CD4-positive, alpha-beta memory T cell (primary cell): ENCODE results near the gene KCNQ1. TPM values are rescaled to one million over a fixed set of nuclear protein-coding genes. Genes with fewer than 3 reads are reported as not detected.

ENCODE experiments used
- CTCF ChIA-PET: fragments of 350-600 bp; sonication (Branson Sonifier 250); formaldehyde crosslinking; loops from one replicate; lab custom pipeline; 2021; ENCODE audit warnings: inconsistent platforms; ENCODE audit not compliant: partially characterized antibody; lab: Charles Lee
- POLR2A ChIA-PET: fragments of 350-600 bp; sonication (Branson Sonifier 250); formaldehyde crosslinking; loops from one replicate; lab custom pipeline; 2021; ENCODE audit not compliant: partially characterized antibody; lab: Charles Lee
- DNase-seq, 5 donors: peaks; one replicate each; pipeline versions ENCODE4 v3.0.0 to v3.0.0-alpha.2; 2020 to 2022; ENCODE audit warnings: mixed read lengths in 1 of 5
- H3K27ac ChIP-seq: one replicate; pipeline ENCODE4 v1.7.0; 2013; ENCODE audit warnings: low read depth, low read length
- H3K27me3 ChIP-seq: 2 replicates; pipeline ENCODE4 v1.7.0; 2013; ENCODE audit warnings: mild to moderate bottlenecking, low read length, moderate library complexity; ENCODE audit not compliant: insufficient read depth
- H3K36me3 ChIP-seq: 2 replicates; pipeline ENCODE4 v1.7.0; 2013; ENCODE audit warnings: mild to moderate bottlenecking, low read length, moderate library complexity; ENCODE audit not compliant: insufficient read depth
- H3K4me1 ChIP-seq: 2 replicates; pipeline ENCODE4 v1.7.0; 2013; ENCODE audit warnings: mild to moderate bottlenecking, low read length, moderate library complexity; ENCODE audit not compliant: insufficient read depth
- H3K4me3 ChIP-seq, 2 donors: one replicate each; pipeline ENCODE4 v1.7.0; 2013; ENCODE audit warnings: low read length in 2 of 2, mild to moderate bottlenecking in 1 of 2
- H3K9me3 ChIP-seq, 2 donors: one replicate each; pipeline ENCODE4 v1.7.0; 2013; ENCODE audit warnings: low read length in 2 of 2, control low read depth in 1 of 2; ENCODE audit not compliant: control insufficient read depth in 1 of 2
- H3K27ac Mint-ChIP-seq, 7 donors: one replicate each; pipeline ENCODE4 v1.8.0; 2020 to 2021; ENCODE audit warnings: mixed read lengths in 7 of 7, mild to moderate bottlenecking in 6 of 7, inconsistent platforms in 3 of 7, moderate library complexity in 3 of 7
- H3K27me3 Mint-ChIP-seq, 2 donors: one replicate each; pipeline ENCODE4 v1.8.0; 2020 to 2021; ENCODE audit warnings: mixed read lengths in 2 of 2
- H3K36me3 Mint-ChIP-seq, 2 donors: one replicate each; pipeline ENCODE4 v1.8.0; 2020 to 2021; ENCODE audit warnings: mixed read lengths in 2 of 2, inconsistent platforms in 1 of 2, mild to moderate bottlenecking in 1 of 2
- H3K4me1 Mint-ChIP-seq, 4 donors: one replicate each; pipeline ENCODE4 v1.8.0; 2020 to 2021; ENCODE audit warnings: mixed read lengths in 4 of 4, mild to moderate bottlenecking in 1 of 4
- H3K4me3 Mint-ChIP-seq, 8 donors: one replicate each; pipeline ENCODE4 v1.8.0; 2020 to 2021; ENCODE audit warnings: mixed read lengths in 8 of 8, mild to moderate bottlenecking in 7 of 8, moderate library complexity in 6 of 8, inconsistent platforms in 3 of 8
- H3K9me3 Mint-ChIP-seq, 8 donors: one replicate each; pipeline ENCODE4 v1.8.0; 2020 to 2021; ENCODE audit warnings: mixed read lengths in 8 of 8, mild to moderate bottlenecking in 5 of 8, inconsistent platforms in 3 of 8, moderate library complexity in 1 of 8
- intact Hi-C: fragments of 100-400 bp; cut with micrococcal nuclease; formaldehyde crosslinking; loops from one replicate; pipeline ENCODE4 v1.15.1; 2023
- polyA plus RNA-seq, 2 donors: library from polyadenylated mRNA; unstranded; fragments of 300-500 nt; fragmentation: Illumina TruSeq; gene quantifications; one replicate each; pipeline ENCODE4 v1.2.3, GENCODE V29; 2021
- total RNA-seq, 2 experiments: library from RNA; stranded (reverse); gene quantifications; one replicate each; pipeline ENCODE4 v1.2.3, GENCODE V29; 2021

Gene KCNQ1
- total and polyA plus RNA-seq, 4 experiments from 2014 or later = 5.4 to 21.7 (median 21.5) TPM

GRCh38 chr11:2892967-2893528 lies 448.2 kb downstream of the KCNQ1 start:
- CTCF ChIA-PET = interaction anchor here (0.6 to 12.7 kb wide), 28 partner anchors 9 to 589 kb away, joined by 3 to 303 read pairs (median 4); partner anchors contain the start of genes KCNQ1, PHLDA2 and TRPM5
- POLR2A ChIA-PET = interaction anchor here (1.4 to 3.4 kb wide), 6 partner anchors 9 to 493 kb away, joined by 3 to 32 read pairs (median 12); partner anchors contain the start of genes NAP1L4, PHLDA2 and TSSC4
- Mint-ChIP-seq H3K4me1 (peaks cover 9 to 40% (median 26%) of the 10 kb centered on the region in 4 donors), H3K27me3 (no peaks in the 10 kb centered on the region), H3K36me3 (no peaks in the 10 kb centered on the region), H3K9me3 (no peaks in the 10 kb centered on the region), H3K27ac (peak overlapping the region; percentile 80 to 93 (median 89)), H3K4me3 (peak overlapping the region; percentile 73 to 85 (median 78))
- Histone ChIP-seq H3K4me1 (peaks cover 36% of the 10 kb centered on the region), H3K36me3 (no peaks in the 10 kb centered on the region), H3K27ac (peak overlapping the region; percentile 36), H3K27me3 (no peaks in the 10 kb centered on the region), H3K4me3 (peak overlapping the region in 1 of 2 donors; percentile 79), H3K9me3 (no peaks in the 10 kb centered on the region)
- intact Hi-C loops = loop anchor here (1.0 kb wide), 4 partner anchors 37 to 361 kb away; no protein-coding TSS in a partner anchor
- DNase-seq = peak in 3 of 5 donors; percentile 47 to 50 (median 49)

- peaks cover 18 to 41% (median 31%) of the 10 kb centered on the region in 4 donors for H3K4me1 Mint-ChIP-seq
- peak overlapping the region in 2 of 8 donors; percentile 30 to 36 for H3K4me3 Mint-ChIP-seq
- POLR2A ChIA-PET = interaction anchor here (1.4 to 3.4 kb wide), 2 partner anchors 9 to 98 kb away, joined by 3 to 32 read pairs; partner anchors contain the start of gene NAP1L4
- CTCF ChIA-PET = interaction anchor here (0.7 to 12.7 kb wide), 7 partner anchors 10 to 473 kb away, joined by 3 to 303 read pairs (median 9); partner anchors contain the start of gene PHLDA2
- Histone ChIP-seq H3K36me3 (no peaks in the 10 kb centered on the region), H3K4me3 (no peak overlapping the region), H3K27ac (no peak overlapping the region), H3K27me3 (no peaks in the 10 kb centered on the region), H3K9me3 (no peaks in the 10 kb centered on the region), H3K4me1 (peaks cover 39% of the 10 kb centered on the region)
- peak overlapping the region in 6 of 7 donors; percentile 25 to 85 (median 74) for H3K27ac Mint-ChIP-seq
- H3K9me3 Mint-ChIP-seq = no peaks in the 10 kb centered on the region
- DNase-seq = no peak
- intact Hi-C loops = no loop called here
- H3K36me3 Mint-ChIP-seq = no peaks in the 10 kb centered on the region
- no peaks in the 10 kb centered on the region for H3K27me3 Mint-ChIP-seq
Observed at GRCh38 chr11:2893935-2894334, 449.1 kb downstream of the KCNQ1 start.

- no peak overlapping the region for H3K4me3 Mint-ChIP-seq
- peak overlapping the region in 3 of 7 donors; percentile 11 to 82 (median 66) for H3K27ac Mint-ChIP-seq
- intact Hi-C loops = no loop called here
- CTCF ChIA-PET = interaction anchor here (0.8 kb wide), 1 partner anchor 363 kb away, joined by 3 read pairs; no protein-coding TSS in a partner anchor
- Histone ChIP-seq H3K4me3 (no peak overlapping the region), H3K9me3 (no peaks in the 10 kb centered on the region), H3K27me3 (no peaks in the 10 kb centered on the region), H3K36me3 (no peaks in the 10 kb centered on the region), H3K27ac (no peak overlapping the region), H3K4me1 (peaks cover 48% of the 10 kb centered on the region)
- H3K36me3 Mint-ChIP-seq = no peaks in the 10 kb centered on the region
- H3K27me3 Mint-ChIP-seq = no peaks in the 10 kb centered on the region
- POLR2A ChIA-PET = interaction anchor here (1.0 kb wide), 1 partner anchor 11 kb away, joined by 4 read pairs; the partner anchor contains the start of gene CDKN1C
- no peak for DNase-seq
- H3K9me3 Mint-ChIP-seq = peaks cover 0 to 2% (median 0%) of the 10 kb centered on the region in 8 donors
- H3K4me1 Mint-ChIP-seq = peaks cover 33 to 58% (median 45%) of the 10 kb centered on the region in 4 donors
Observed at GRCh38 chr11:2896047-2896446, 451.2 kb downstream of the KCNQ1 start.

- peaks cover 0 to 2% (median 0%) of the 10 kb centered on the region in 8 donors for H3K9me3 Mint-ChIP-seq
- Histone ChIP-seq H3K4me3 (no peak overlapping the region), H3K36me3 (no peaks in the 10 kb centered on the region), H3K4me1 (peaks cover 46% of the 10 kb centered on the region), H3K27me3 (no peaks in the 10 kb centered on the region), H3K27ac (no peak overlapping the region), H3K9me3 (no peaks in the 10 kb centered on the region)
- H3K4me3 Mint-ChIP-seq = no peak overlapping the region
- peak overlapping the region in 2 of 7 donors; percentile 27 to 55 for H3K27ac Mint-ChIP-seq
- no peak for DNase-seq
- H3K27me3 Mint-ChIP-seq = no peaks in the 10 kb centered on the region
- intact Hi-C loops = no loop called here
- ChIA-PET POLR2A (no interaction called here), CTCF (no interaction called here)
- H3K36me3 Mint-ChIP-seq = no peaks in the 10 kb centered on the region
- H3K4me1 Mint-ChIP-seq = peaks cover 33 to 60% (median 42%) of the 10 kb centered on the region in 4 donors
Observed at GRCh38 chr11:2897048-2897447, 452.2 kb downstream of the KCNQ1 start.

- ChIA-PET POLR2A (interaction anchor here (1.0 to 1.9 kb wide), 5 partner anchors 11 to 452 kb away, joined by 3 to 8 read pairs (median 6); partner anchors contain the start of genes CDKN1C and PHLDA2), CTCF (interaction anchor here (1.0 to 2.1 kb wide), 3 partner anchors 10 to 367 kb away, joined by 4 to 16 read pairs (median 5); no protein-coding TSS in a partner anchor)
- Mint-ChIP-seq H3K4me3 (peak overlapping the region in 7 of 8 donors; percentile 69 to 96 (median 84)), H3K27me3 (no peaks in the 10 kb centered on the region), H3K27ac (peak overlapping the region; percentile 89 to 97 (median 93)), H3K4me1 (peaks cover 29 to 52% (median 41%) of the 10 kb centered on the region in 4 donors), H3K36me3 (no peaks in the 10 kb centered on the region), H3K9me3 (peaks cover 0 to 2% (median 0%) of the 10 kb centered on the region in 8 donors)
- no peak overlapping the region for H3K27ac ChIP-seq
- H3K4me3 ChIP-seq = peak overlapping the region in 1 of 2 donors; percentile 23
- no peaks in the 10 kb centered on the region for H3K36me3 ChIP-seq
- intact Hi-C loops = no loop called here
- no peaks in the 10 kb centered on the region for H3K9me3 ChIP-seq
- H3K27me3 ChIP-seq = no peaks in the 10 kb centered on the region
- DNase-seq = peak; percentile 35 to 78 (median 48)
- peaks cover 45% of the 10 kb centered on the region for H3K4me1 ChIP-seq
Observed at GRCh38 chr11:2898366-2899079, 453.7 kb downstream of the KCNQ1 start.
